ENCODE measurements around the gene ANAPC2.

The ANAPC2 gene

DNA sequence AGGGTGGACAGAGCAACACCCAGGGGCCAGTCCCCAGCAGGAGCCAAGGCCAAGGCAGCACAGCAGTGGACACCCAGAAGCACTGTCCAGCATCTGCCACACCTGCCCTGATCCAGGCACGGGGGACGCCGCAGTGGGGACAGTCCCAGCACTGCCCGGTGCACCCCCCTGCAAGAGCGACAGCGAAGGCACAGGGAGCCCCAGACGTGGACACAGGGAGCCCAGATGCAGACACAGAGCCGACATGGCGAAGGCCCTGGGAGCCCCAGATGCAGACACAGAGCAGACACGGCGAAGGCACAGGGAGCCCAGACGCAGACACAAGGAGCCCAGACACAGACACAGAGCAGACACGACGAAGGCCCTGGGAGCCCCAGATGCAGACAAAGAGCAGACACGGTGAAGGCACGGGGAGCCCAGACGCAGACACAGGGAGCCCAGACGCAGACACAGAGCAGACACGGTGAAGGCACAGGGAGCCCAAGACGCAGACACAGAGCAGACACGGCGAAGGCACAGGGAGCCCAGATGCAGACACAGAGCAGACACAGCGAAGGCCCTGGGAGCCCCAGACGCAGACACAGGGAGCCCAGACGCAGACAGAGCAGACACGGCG lies 4.3 kb downstream of the ANAPC2 start:
- H3K4me3 ChIP-seq (ENCODE audit: low read length), result no peak overlapping the region
- DNase-seq (ENCODE audit: low read depth), result no peak
- TF ChIP-seq, protein P1, sequence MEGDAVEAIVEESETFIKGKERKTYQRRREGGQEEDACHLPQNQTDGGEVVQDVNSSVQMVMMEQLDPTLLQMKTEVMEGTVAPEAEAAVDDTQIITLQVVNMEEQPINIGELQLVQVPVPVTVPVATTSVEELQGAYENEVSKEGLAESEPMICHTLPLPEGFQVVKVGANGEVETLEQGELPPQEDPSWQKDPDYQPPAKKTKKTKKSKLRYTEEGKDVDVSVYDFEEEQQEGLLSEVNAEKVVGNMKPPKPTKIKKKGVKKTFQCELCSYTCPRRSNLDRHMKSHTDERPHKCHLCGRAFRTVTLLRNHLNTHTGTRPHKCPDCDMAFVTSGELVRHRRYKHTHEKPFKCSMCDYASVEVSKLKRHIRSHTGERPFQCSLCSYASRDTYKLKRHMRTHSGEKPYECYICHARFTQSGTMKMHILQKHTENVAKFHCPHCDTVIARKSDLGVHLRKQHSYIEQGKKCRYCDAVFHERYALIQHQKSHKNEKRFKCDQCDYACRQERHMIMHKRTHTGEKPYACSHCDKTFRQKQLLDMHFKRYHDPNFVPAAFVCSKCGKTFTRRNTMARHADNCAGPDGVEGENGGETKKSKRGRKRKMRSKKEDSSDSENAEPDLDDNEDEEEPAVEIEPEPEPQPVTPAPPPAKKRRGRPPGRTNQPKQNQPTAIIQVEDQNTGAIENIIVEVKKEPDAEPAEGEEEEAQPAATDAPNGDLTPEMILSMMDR (IDR thresholded peaks at IDR 0.05; ENCODE audit: insufficient read depth, low read depth, low read length, missing control alignments), result no peak

DNA sequence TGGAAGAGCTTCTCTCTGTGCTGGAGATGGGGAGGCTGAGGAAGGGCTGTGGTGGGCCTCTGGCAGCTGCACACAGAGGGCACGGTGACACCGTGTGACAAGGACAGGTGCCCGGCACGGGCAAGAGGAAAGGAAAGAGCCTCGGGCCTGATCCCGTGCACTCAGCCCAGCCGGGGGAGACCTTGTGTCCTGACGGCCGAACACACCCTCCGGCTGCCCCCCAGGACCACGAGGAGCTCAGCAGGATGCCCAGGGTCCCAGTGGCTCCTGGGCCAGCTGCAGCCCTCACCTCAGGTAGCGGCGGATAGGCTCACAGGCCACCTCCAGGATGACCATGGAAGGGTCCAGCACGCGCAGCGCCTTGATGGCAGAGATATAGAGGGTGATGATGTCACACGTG lies 5.5 kb downstream of the ANAPC2 start:
- no peak overlapping the region for H3K4me3 ChIP-seq (ENCODE audit: low read length)
- TF ChIP-seq, protein P1 (IDR thresholded peaks at IDR 0.05; ENCODE audit: insufficient read depth, low read depth, low read length, missing control alignments), result no peak
- no peak for DNase-seq (ENCODE audit: low read depth)

DNA sequence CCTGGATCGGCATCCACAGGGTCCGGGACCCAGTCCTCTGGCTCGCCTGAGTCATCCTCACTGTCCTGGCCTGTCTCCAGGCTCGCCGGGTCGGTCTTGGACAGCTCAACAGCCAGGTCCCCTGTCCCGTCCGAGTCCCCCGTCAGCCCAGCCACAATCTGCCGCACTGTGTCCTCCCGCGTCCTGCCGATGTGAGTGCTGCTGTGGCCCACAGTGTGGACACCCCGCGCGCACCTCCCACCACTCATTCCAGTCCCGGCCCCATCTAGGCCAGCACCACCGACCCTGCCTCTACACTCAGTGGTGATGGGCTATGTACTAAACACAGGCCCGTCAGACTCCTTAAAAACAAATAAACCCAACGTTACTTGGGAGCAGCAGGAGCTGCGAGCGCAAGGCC lies 6.7 kb downstream of the ANAPC2 start:
- H3K4me3 ChIP-seq (ENCODE audit: low read length), result no peak overlapping the region
- no peak for DNase-seq (ENCODE audit: low read depth)
- TF ChIP-seq, protein P1 (IDR thresholded peaks at IDR 0.05; ENCODE audit: insufficient read depth, low read depth, low read length, missing control alignments), result no peak

DNA sequence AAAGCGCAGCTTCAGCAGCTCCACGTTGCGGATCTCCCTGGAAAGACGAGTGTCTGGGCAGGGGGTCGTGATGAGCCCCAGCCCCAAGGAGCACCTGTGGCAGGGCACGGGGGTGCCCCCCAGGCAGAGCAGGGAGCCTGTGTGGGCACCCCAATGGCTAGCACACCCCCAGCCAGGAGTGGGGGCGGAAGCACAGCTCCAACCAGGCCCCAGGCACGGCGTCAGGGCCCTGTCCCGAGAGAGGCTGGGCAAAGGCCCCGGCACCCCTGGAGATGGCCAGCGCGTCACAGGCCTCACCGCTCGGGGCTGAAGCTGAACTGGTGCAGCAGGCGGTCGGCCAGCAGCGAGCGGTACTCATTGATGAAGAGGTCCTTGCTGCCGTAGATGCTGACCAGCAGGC lies 7.9 kb downstream of the ANAPC2 start:
- H3K4me3 ChIP-seq (ENCODE audit: low read length), result no peak overlapping the region
- no peak for DNase-seq (ENCODE audit: low read depth)
- TF ChIP-seq, protein P1 (IDR thresholded peaks at IDR 0.05; ENCODE audit: insufficient read depth, low read depth, low read length, missing control alignments), result no peak

DNA sequence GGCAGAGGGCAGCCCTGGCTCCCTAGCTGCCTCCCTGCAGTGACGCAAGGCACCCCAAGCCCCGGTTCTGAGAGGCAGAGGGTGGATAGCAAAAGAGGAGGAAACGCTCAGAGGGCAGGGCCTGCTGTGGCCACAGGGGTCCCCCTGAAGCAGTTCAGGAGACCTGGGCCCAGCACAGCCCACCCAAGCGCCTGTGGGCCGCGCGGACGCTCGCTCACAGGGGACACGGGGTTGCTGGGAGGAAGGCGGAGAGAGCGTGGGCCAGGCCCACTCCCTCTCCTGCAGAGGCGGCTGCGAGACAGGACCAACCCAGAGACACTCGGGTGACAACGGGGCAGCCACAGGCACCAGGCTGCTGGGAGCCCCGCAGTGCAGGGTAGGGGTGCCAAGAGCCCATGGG lies 8.6 kb downstream of the ANAPC2 start:
- no peak overlapping the region for H3K4me3 ChIP-seq (ENCODE audit: low read length)
- no peak for DNase-seq (ENCODE audit: low read depth)
- TF ChIP-seq, protein P1 (IDR thresholded peaks at IDR 0.05; ENCODE audit: insufficient read depth, low read depth, low read length, missing control alignments), result no peak

DNA sequence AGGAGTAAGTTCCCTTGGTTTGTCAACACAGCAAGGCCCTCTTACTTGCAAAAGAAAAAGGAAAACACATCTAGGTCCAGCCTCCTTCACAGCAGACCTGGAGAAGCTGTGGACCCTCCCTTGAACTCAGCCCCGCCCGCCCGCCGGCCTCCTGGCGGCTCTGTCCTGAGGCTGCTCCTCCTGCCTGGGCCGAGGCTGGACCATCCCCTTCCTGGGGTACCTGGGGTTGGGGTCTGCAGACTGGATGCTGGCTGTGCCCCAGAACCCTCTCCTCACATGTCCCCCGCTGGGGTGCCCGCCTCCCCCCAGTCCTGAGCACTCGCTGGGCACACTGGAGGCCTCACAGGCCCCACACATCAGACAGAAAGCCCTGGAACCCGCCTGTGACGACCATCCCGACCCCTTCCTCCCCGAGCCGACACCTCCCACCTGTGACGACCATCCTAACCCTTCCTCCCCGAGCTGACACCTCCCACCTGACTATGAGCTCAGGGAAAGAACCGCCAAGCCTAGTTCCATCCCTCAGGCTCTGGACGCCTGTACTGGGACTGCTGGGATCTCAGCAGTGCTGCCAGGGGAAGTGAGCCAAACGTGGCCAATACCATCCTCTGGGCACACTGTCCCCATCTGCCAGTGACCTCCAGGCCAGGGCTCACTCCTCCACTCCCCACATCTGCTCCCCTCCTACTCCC lies 9.3 kb downstream of the ANAPC2 start:
- DNase-seq (ENCODE audit: low read depth), result no peak
- TF ChIP-seq, protein P1 (IDR thresholded peaks at IDR 0.05; ENCODE audit: insufficient read depth, low read depth, low read length, missing control alignments), result no peak
- no peak overlapping the region for H3K4me3 ChIP-seq (ENCODE audit: low read length)
